Stomach smooth muscle (tissue), 2 donors: ENCODE data around the gene CNGA1.

Source experiments
- H3K27ac ChIP-seq: one replicate; pipeline ENCODE4 v1.7.0; 2013; ENCODE audit warnings: mild to moderate bottlenecking, low read length, inconsistent platforms
- H3K27me3 ChIP-seq, 2 donors: one replicate each; pipeline ENCODE4 v1.7.0; 2013; ENCODE audit warnings: low read length in 2 of 2; ENCODE audit not compliant: insufficient read depth in 2 of 2, control insufficient read depth in 1 of 2
- H3K36me3 ChIP-seq, 2 donors: one replicate each; pipeline ENCODE4 v1.7.0; 2013; ENCODE audit warnings: low read length in 2 of 2; ENCODE audit not compliant: control insufficient read depth in 2 of 2, insufficient read depth in 2 of 2
- H3K4me1 ChIP-seq: one replicate; pipeline ENCODE4 v1.7.0; 2013; ENCODE audit warnings: low read length; ENCODE audit not compliant: control insufficient read depth, insufficient read depth
- H3K4me3 ChIP-seq, 2 donors: one replicate each; pipeline ENCODE4 v1.7.0; 2013; ENCODE audit warnings: low read length in 2 of 2
- H3K9ac ChIP-seq, 2 donors: one replicate each; pipeline ENCODE4 v1.7.0; 2013; ENCODE audit warnings: low read length in 2 of 2, mild to moderate bottlenecking in 1 of 2
- H3K9me3 ChIP-seq, 2 donors: one replicate each; pipeline ENCODE4 v1.7.0; 2013; ENCODE audit warnings: low read length in 2 of 2; ENCODE audit not compliant: control insufficient read depth in 2 of 2
- donor health status: healthy.
- donor health status: Pancreatic carcinoma.

Gene CNGA1

GRCh38 chr4:48043504-48043903, 27.0 kb upstream of the CNGA1 start:
- H3K36me3 ChIP-seq: no peaks in the 10 kb centered on the region
- no peaks in the 10 kb centered on the region for H3K4me1 ChIP-seq
- no peak overlapping the region for H3K27ac ChIP-seq
- peaks cover 0 to 3% of the 10 kb centered on the region in 2 donors for H3K27me3 ChIP-seq
- no peak overlapping the region for H3K4me3 ChIP-seq
- H3K9me3 ChIP-seq: no peaks in the 10 kb centered on the region
- no peak overlapping the region for H3K9ac ChIP-seq

GRCh38 chr4:48042979-48043461, 26.5 kb upstream of the CNGA1 start:
- Histone ChIP-seq H3K9ac (no peak overlapping the region), H3K27ac (no peak overlapping the region)

GRCh38 chr4:48041535-48042137, 25.2 kb upstream of the CNGA1 start:
- Histone ChIP-seq H3K36me3 (no peaks in the 10 kb centered on the region), H3K9me3 (no peaks in the 10 kb centered on the region), H3K27ac (no peak overlapping the region), H3K4me1 (no peaks in the 10 kb centered on the region), H3K27me3 (no peaks in the 10 kb centered on the region), H3K9ac (no peak overlapping the region), H3K4me3 (no peak overlapping the region)

More at GRCh38 chr4:48042979-48043461, 26.5 kb upstream of the CNGA1 start:
- H3K4me1 ChIP-seq: no peaks in the 10 kb centered on the region
- no peak overlapping the region for H3K4me3 ChIP-seq
- H3K27me3 ChIP-seq: peaks cover 0 to 3% of the 10 kb centered on the region in 2 donors
- H3K9me3 ChIP-seq: no peaks in the 10 kb centered on the region
- H3K36me3 ChIP-seq: no peaks in the 10 kb centered on the region

GRCh38 chr4:48039561-48039960, 23.1 kb upstream of the CNGA1 start:
- Histone ChIP-seq H3K4me1 (no peaks in the 10 kb centered on the region), H3K36me3 (no peaks in the 10 kb centered on the region), H3K9ac (no peak overlapping the region), H3K9me3 (no peaks in the 10 kb centered on the region), H3K27ac (no peak overlapping the region), H3K27me3 (no peaks in the 10 kb centered on the region), H3K4me3 (no peak overlapping the region)

- H3K9me3 ChIP-seq: no peaks in the 10 kb centered on the region
- no peak overlapping the region for H3K27ac ChIP-seq
- H3K4me3 ChIP-seq: no peak overlapping the region
- no peaks in the 10 kb centered on the region for H3K36me3 ChIP-seq
- H3K27me3 ChIP-seq: no peaks in the 10 kb centered on the region
- H3K4me1 ChIP-seq: no peaks in the 10 kb centered on the region
- H3K9ac ChIP-seq: no peak overlapping the region
These were observed 22.2 kb upstream of the CNGA1 start for GRCh38 chr4:48038666-48039065.

GRCh38 chr4:48037117-48037462, 20.6 kb upstream of the CNGA1 start:
- Histone ChIP-seq H3K4me1 (no peaks in the 10 kb centered on the region), H3K36me3 (no peaks in the 10 kb centered on the region), H3K4me3 (no peak overlapping the region), H3K27ac (no peak overlapping the region), H3K9ac (no peak overlapping the region), H3K27me3 (no peaks in the 10 kb centered on the region), H3K9me3 (no peaks in the 10 kb centered on the region)

GRCh38 chr4:48035952-48036351, 19.5 kb upstream of the CNGA1 start:
- Histone ChIP-seq H3K27me3 (no peaks in the 10 kb centered on the region), H3K9me3 (no peaks in the 10 kb centered on the region), H3K27ac (no peak overlapping the region), H3K4me1 (no peaks in the 10 kb centered on the region), H3K9ac (no peak overlapping the region), H3K4me3 (no peak overlapping the region), H3K36me3 (no peaks in the 10 kb centered on the region)

- H3K9ac ChIP-seq: no peak overlapping the region
- H3K27me3 ChIP-seq: no peaks in the 10 kb centered on the region
- H3K36me3 ChIP-seq: no peaks in the 10 kb centered on the region
- H3K27ac ChIP-seq: no peak overlapping the region
- H3K4me3 ChIP-seq: no peak overlapping the region
- H3K9me3 ChIP-seq: no peaks in the 10 kb centered on the region
- no peaks in the 10 kb centered on the region for H3K4me1 ChIP-seq
These were observed 17.4 kb upstream of the CNGA1 start for GRCh38 chr4:48033825-48034413.

- H3K27ac ChIP-seq: no peak overlapping the region
- no peaks in the 10 kb centered on the region for H3K27me3 ChIP-seq
- no peaks in the 10 kb centered on the region for H3K4me1 ChIP-seq
- H3K9ac ChIP-seq: no peak overlapping the region
- H3K4me3 ChIP-seq: no peak overlapping the region
- no peaks in the 10 kb centered on the region for H3K9me3 ChIP-seq
- no peaks in the 10 kb centered on the region for H3K36me3 ChIP-seq
These were observed 16.9 kb upstream of the CNGA1 start for GRCh38 chr4:48033412-48033811.

GRCh38 chr4:48032721-48033120, 16.2 kb upstream of the CNGA1 start:
- no peaks in the 10 kb centered on the region for H3K9me3 ChIP-seq
- no peaks in the 10 kb centered on the region for H3K27me3 ChIP-seq
- H3K9ac ChIP-seq: no peak overlapping the region
- no peaks in the 10 kb centered on the region for H3K36me3 ChIP-seq
- H3K27ac ChIP-seq: no peak overlapping the region
- H3K4me3 ChIP-seq: no peak overlapping the region
- H3K4me1 ChIP-seq: no peaks in the 10 kb centered on the region

- no peak overlapping the region for H3K4me3 ChIP-seq
These were observed 15.5 kb upstream of the CNGA1 start for GRCh38 chr4:48031802-48032525.

More at GRCh38 chr4:48031802-48032525, 15.5 kb upstream of the CNGA1 start:
- Histone ChIP-seq H3K27me3 (no peaks in the 10 kb centered on the region), H3K9ac (no peak overlapping the region), H3K9me3 (no peaks in the 10 kb centered on the region), H3K4me1 (no peaks in the 10 kb centered on the region), H3K27ac (no peak overlapping the region), H3K36me3 (no peaks in the 10 kb centered on the region)
